Smooth muscle cell (in vitro differentiated cells): Measurements from ENCODE around the gene HOXA3. TPM values are rescaled to one million over a fixed set of nuclear protein-coding genes. Genes with fewer than 3 reads are reported as not detected.
A peak's percentile ranks its signal among the peaks of the same experiment; 100 is the strongest.

Experiments
- DNase-seq: peaks from one replicate; lab custom pipeline; 2025; ENCODE audit not compliant: unreplicated experiment; lab: John Stamatoyannopoulos, UW
- H2AFZ ChIP-seq: fragments of 200-600 bp; sonication (generic); 2 replicates; pipeline ENCODE4 v1.6.0; 2016; ENCODE audit warnings: antibody characterized with exemption, low read depth, mild to moderate bottlenecking
- H3F3A ChIP-seq: fragments of 200-600 bp; sonication (generic); 2 replicates; pipeline ENCODE4 v1.6.0; 2017; ENCODE audit warnings: antibody characterized with exemption, low read depth
- H3K27ac ChIP-seq: fragments of 200-600 bp; sonication (generic); 2 replicates; pipeline ENCODE4 v1.5.1; 2016; ENCODE audit warnings: low read depth, mild to moderate bottlenecking
- H3K27me3 ChIP-seq: fragments of 200-600 bp; sonication (generic); 2 replicates; pipeline ENCODE4 v1.6.1; 2016; ENCODE audit warnings: low read depth, mild to moderate bottlenecking
- H3K36me3 ChIP-seq: fragments of 200-600 bp; sonication (generic); 2 replicates; pipeline ENCODE4 v1.5.1; 2016; ENCODE audit warnings: low read depth
- H3K4me1 ChIP-seq: fragments of 200-600 bp; sonication (generic); 2 replicates; pipeline ENCODE4 v1.5.1; 2016; ENCODE audit warnings: low read depth
- H3K4me2 ChIP-seq: fragments of 200-600 bp; sonication (generic); 2 replicates; pipeline ENCODE4 v1.6.0; 2016; ENCODE audit warnings: mild to moderate bottlenecking
- H3K4me3 ChIP-seq: fragments of 200-600 bp; sonication (generic); 2 replicates; pipeline ENCODE4 v1.5.1; 2016; ENCODE audit warnings: mild to moderate bottlenecking
- H3K79me2 ChIP-seq: fragments of 200-600 bp; sonication (generic); 2 replicates; pipeline ENCODE4 v1.6.0; 2016; ENCODE audit warnings: low read depth, mild to moderate bottlenecking
- H3K9ac ChIP-seq: fragments of 200-600 bp; sonication (generic); 2 replicates; pipeline ENCODE4 v1.6.0; 2016; ENCODE audit warnings: low read depth
- H3K9me3 ChIP-seq: fragments of 200-600 bp; sonication (generic); replicated peaks from 2 replicates; pipeline ENCODE4 v1.5.1; 2016; ENCODE audit warnings: low read depth
- H4K20me1 ChIP-seq: fragments of 200-600 bp; sonication (generic); 2 replicates; pipeline ENCODE4 v1.6.0; 2016; ENCODE audit warnings: low read depth
- WGBS: methylation state at CpG from one replicate; pipeline ENCODE4 v1.1.7; 2016; ENCODE audit warnings: low lambda C conversion rate; 5-methylcytosine and 5-hydroxymethylcytosine counted together
- polyA plus RNA-seq: library from polyadenylated mRNA; unstranded; fragments of >200 nt; fragmentation: Nextera tagmentation; extraction: Ambion mirVana; gene quantifications from 2 replicates; pipeline ENCODE4 v1.2.1, GENCODE V29; 2016
- total RNA-seq: library from RNA; depleted of rRNA; stranded (reverse); fragments of >200 nt; gene quantifications from 2 replicates; pipeline ENCODE4 v1.2.3, GENCODE V29; 2014
- TF ChIP-seq, protein P1 (sequence below): fragments of 200-600 bp; sonication (generic); IDR thresholded peaks from 2 replicates; pipeline ENCODE4 v1.5.1; 2017; ENCODE audit warnings: borderline replicate concordance, mild to moderate bottlenecking, antibody characterized with exemption; ENCODE audit not compliant: insufficient read depth, poor library complexity, severe bottlenecking

HOXA3 gene
- total and polyA plus RNA-seq, 2 experiments from 2014 or later: 0.13 to 0.31 TPM

- no peak for DNase-seq
- Histone ChIP-seq H4K20me1 (peaks cover 11% of the 10 kb centered on the region), H3K4me1 (peaks cover 9% of the 10 kb centered on the region), H3K79me2 (no peaks in the 10 kb centered on the region), H3K9ac (no peak overlapping the region), H3K4me2 (no peak overlapping the region), H3F3A (no peaks in the 10 kb centered on the region), H3K36me3 (no peaks in the 10 kb centered on the region), H3K27ac (no peak overlapping the region), H3K27me3 (peaks cover 100% of the 10 kb centered on the region), H3K4me3 (no peak overlapping the region), H3K9me3 (no peaks in the 10 kb centered on the region), H2AFZ (no peak overlapping the region)
- TF ChIP-seq, protein P1, sequence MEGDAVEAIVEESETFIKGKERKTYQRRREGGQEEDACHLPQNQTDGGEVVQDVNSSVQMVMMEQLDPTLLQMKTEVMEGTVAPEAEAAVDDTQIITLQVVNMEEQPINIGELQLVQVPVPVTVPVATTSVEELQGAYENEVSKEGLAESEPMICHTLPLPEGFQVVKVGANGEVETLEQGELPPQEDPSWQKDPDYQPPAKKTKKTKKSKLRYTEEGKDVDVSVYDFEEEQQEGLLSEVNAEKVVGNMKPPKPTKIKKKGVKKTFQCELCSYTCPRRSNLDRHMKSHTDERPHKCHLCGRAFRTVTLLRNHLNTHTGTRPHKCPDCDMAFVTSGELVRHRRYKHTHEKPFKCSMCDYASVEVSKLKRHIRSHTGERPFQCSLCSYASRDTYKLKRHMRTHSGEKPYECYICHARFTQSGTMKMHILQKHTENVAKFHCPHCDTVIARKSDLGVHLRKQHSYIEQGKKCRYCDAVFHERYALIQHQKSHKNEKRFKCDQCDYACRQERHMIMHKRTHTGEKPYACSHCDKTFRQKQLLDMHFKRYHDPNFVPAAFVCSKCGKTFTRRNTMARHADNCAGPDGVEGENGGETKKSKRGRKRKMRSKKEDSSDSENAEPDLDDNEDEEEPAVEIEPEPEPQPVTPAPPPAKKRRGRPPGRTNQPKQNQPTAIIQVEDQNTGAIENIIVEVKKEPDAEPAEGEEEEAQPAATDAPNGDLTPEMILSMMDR: no peak
- 8% methylated on average over 4 of the region's 4 CpGs for WGBS
Measured at GRCh38 chr7:27111751-27112277, 40.6 kb downstream of the HOXA3 start.

GRCh38 chr7:27111042-27111750 lies 41.2 kb downstream of the HOXA3 start:
- H4K20me1 ChIP-seq: peaks cover 11% of the 10 kb centered on the region
- no peaks in the 10 kb centered on the region for H3F3A ChIP-seq
- peaks cover 100% of the 10 kb centered on the region for H3K27me3 ChIP-seq
- no peaks in the 10 kb centered on the region for H3K79me2 ChIP-seq
- peak overlapping the region; percentile 80 for H3K4me2 ChIP-seq
- H3K4me3 ChIP-seq: peak overlapping the region; percentile 24
- no peak overlapping the region for H2AFZ ChIP-seq
- no peak overlapping the region for H3K9ac ChIP-seq
- H3K4me1 ChIP-seq: peaks cover 11% of the 10 kb centered on the region
- no peak overlapping the region for H3K27ac ChIP-seq
- H3K36me3 ChIP-seq: no peaks in the 10 kb centered on the region
- TF ChIP-seq, protein P1: no peak
- 9% methylated on average over 6 of the region's 6 CpGs for WGBS
- no peaks in the 10 kb centered on the region for H3K9me3 ChIP-seq
- no peak for DNase-seq

DNA sequence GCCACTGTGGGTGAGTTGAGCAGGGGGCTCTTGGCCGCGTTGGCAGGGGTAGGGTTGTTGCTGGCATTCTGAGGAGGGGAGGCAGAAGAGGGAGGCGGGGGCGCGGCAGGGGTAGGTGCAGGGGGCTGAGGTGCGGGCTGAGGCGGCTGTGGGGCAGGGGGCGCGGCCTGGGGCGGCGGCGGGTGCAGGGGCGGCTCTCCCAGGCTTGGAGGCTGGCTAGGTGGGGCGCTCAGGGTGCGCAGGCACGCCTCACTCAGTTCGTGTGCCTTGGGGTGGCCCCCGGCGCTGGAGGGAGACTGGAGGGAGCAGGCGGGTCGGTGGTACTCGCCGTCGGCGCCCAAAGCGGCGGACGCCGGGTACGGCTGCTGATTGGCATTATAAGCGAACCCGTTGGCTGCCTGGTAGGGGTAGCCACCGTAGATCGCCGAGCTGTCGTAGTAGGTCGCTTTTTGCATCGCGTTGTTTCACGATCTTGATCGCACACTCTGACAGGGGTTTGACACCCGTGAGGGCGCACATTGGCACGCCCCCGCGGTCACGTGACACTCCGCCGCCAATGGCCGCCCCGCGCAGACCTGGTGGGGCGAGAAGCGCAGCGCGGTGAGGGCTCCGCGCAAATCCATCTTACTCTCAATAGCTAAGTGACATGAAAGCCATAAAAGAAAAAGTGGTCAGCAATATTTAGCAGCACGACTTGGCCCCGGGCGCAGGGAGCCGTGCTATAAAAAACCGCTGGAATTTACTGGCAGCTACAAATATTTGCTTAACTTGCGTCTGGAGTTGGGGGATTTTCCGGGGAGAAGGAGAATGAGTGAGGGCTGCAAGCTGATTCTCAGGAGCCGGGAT lies 42.0 kb downstream of the HOXA3 start:
- H2AFZ ChIP-seq: no peak overlapping the region
- WGBS: 6% methylated on average over 50 of the region's 66 CpGs

More for the DNA sequence above, 42.0 kb downstream of the HOXA3 start:
- TF ChIP-seq, protein P1: no peak
- peaks cover 18% of the 10 kb centered on the region for H4K20me1 ChIP-seq
- H3K4me2 ChIP-seq: peak overlapping the region; percentile 80
- no peaks in the 10 kb centered on the region for H3K9me3 ChIP-seq
- H3K79me2 ChIP-seq: no peaks in the 10 kb centered on the region
- H3K36me3 ChIP-seq: no peaks in the 10 kb centered on the region
- peak overlapping the region; percentile 24 for H3K4me3 ChIP-seq
- H3K27me3 ChIP-seq: peaks cover 100% of the 10 kb centered on the region
- peaks cover 11% of the 10 kb centered on the region for H3K4me1 ChIP-seq
- DNase-seq: no peak
- no peaks in the 10 kb centered on the region for H3F3A ChIP-seq
- H3K9ac ChIP-seq: no peak overlapping the region
- no peak overlapping the region for H3K27ac ChIP-seq
